GM23338 (cell line): ENCODE data around the gene TCF20. TPM values are rescaled to one million over a fixed set of nuclear protein-coding genes. Genes with fewer than 3 reads are reported as not detected.

Experiments used
- ATAC-seq: fragments of 200-7000 bp; cut with Tn5 transposase; 3 replicates; pipeline ENCODE4 v1.9.1; 2020
- DNase-seq: peaks from one replicate; pipeline ENCODE4 v3.0.0-alpha.2; 2015; ENCODE audit warnings: low spot score
- H2AFZ ChIP-seq: fragments of 200-600 bp; sonication (generic); 2 replicates; pipeline ENCODE4 v1.8.0; 2016; ENCODE audit warnings: antibody characterized with exemption, mild to moderate bottlenecking, moderate library complexity
- H3F3A ChIP-seq: fragments of 200-600 bp; sonication (generic); replicated peaks from 2 replicates; pipeline ENCODE4 v1.8.0; 2017; ENCODE audit warnings: antibody characterized with exemption, mixed run types, low read depth
- H3K27ac ChIP-seq: fragments of 200-600 bp; sonication (generic); 2 replicates; pipeline ENCODE4 v1.6.1; 2016; ENCODE audit warnings: low read depth
- H3K27me3 ChIP-seq: fragments of 200-600 bp; sonication (generic); 2 replicates; pipeline ENCODE4 v1.8.0; 2016; ENCODE audit warnings: mild to moderate bottlenecking, mixed run types, moderate library complexity; ENCODE audit not compliant: insufficient read depth
- H3K36me3 ChIP-seq: fragments of 200-600 bp; sonication (generic); 2 replicates; pipeline ENCODE4 v1.8.0; 2016; ENCODE audit warnings: mild to moderate bottlenecking; ENCODE audit not compliant: insufficient read depth
- H3K4me1 ChIP-seq: fragments of 200-600 bp; sonication (generic); 2 replicates; pipeline ENCODE4 v1.8.0; 2016; ENCODE audit warnings: mild to moderate bottlenecking, moderate library complexity; ENCODE audit not compliant: insufficient read depth
- H3K4me2 ChIP-seq: fragments of 200-600 bp; sonication (generic); 2 replicates; pipeline ENCODE4 v1.7.1; 2017; ENCODE audit warnings: mixed run types
- H3K4me3 ChIP-seq: fragments of 200-600 bp; sonication (generic); 2 replicates; pipeline ENCODE4 v1.6.1; 2016; ENCODE audit warnings: mixed run types
- H3K79me2 ChIP-seq: fragments of 200-600 bp; sonication (generic); replicated peaks from 2 replicates; pipeline ENCODE4 v1.8.0; 2017; ENCODE audit warnings: mild to moderate bottlenecking; ENCODE audit not compliant: insufficient read depth
- H3K9me2 ChIP-seq: fragments of 200-600 bp; sonication (generic); 2 replicates; pipeline ENCODE4 v1.8.0; 2017; ENCODE audit not compliant: insufficient read depth
- H4K20me1 ChIP-seq: fragments of 200-600 bp; sonication (generic); replicated peaks from 2 replicates; pipeline ENCODE4 v1.8.0; 2017; ENCODE audit warnings: mild to moderate bottlenecking; ENCODE audit not compliant: insufficient read depth
- H3K27ac Mint-ChIP-seq: 2 replicates; pipeline ENCODE4 v1.8.0; 2020; ENCODE audit warnings: inconsistent platforms, mild to moderate bottlenecking, moderate library complexity, mixed read lengths
- H3K27me3 Mint-ChIP-seq: 3 replicates; pipeline ENCODE4 v1.8.0; 2022; ENCODE audit warnings: low read depth, mild to moderate bottlenecking, moderate library complexity, mixed read lengths, inconsistent platforms; ENCODE audit not compliant: insufficient read depth, poor library complexity
- H3K36me3 Mint-ChIP-seq: 3 replicates; pipeline ENCODE4 v1.8.0; 2021; ENCODE audit warnings: low read depth, mild to moderate bottlenecking, inconsistent platforms, moderate library complexity, mixed read lengths
- H3K4me1 Mint-ChIP-seq: 3 replicates; pipeline ENCODE4 v1.8.0; 2020; ENCODE audit warnings: mild to moderate bottlenecking, inconsistent platforms, mixed read lengths
- H3K4me3 Mint-ChIP-seq: 3 replicates; pipeline ENCODE4 v1.8.0; 2021; ENCODE audit warnings: moderate library complexity, mild to moderate bottlenecking, inconsistent platforms, mixed read lengths
- H3K9me3 Mint-ChIP-seq: 3 replicates; pipeline ENCODE4 v1.8.0; 2020; ENCODE audit warnings: moderate library complexity, mild to moderate bottlenecking, inconsistent platforms, mixed read lengths
- EZH2phosphoT487 ChIP-seq: fragments of 200-600 bp; sonication (generic); IDR thresholded peaks from one replicate; pipeline ENCODE4 v1.8.1; 2018; ENCODE audit warnings: antibody characterized with exemption; ENCODE audit not compliant: unreplicated experiment
- JUNB ChIP-seq: IDR thresholded peaks from one replicate; pipeline ENCODE4 v1.6.1; 2016; ENCODE audit warnings: antibody characterized with exemption; ENCODE audit not compliant: unreplicated experiment
- STAT1 ChIP-seq: IDR thresholded peaks from one replicate; pipeline ENCODE4 v1.6.1; 2016; ENCODE audit warnings: antibody characterized with exemption; ENCODE audit not compliant: unreplicated experiment
- ZNF331 ChIP-seq: fragments of 250-450 bp; sonication (Bioruptor Pico); IDR thresholded peaks from 2 replicates; pipeline ENCODE4 v1.5.0; 2020; ENCODE audit warnings: low read depth, mild to moderate bottlenecking, moderate library complexity
- ZNF462 ChIP-seq: fragments of 250-450 bp; sonication (Bioruptor Pico); IDR thresholded peaks from 2 replicates; pipeline ENCODE4 v1.5.0; 2020; ENCODE audit warnings: mild to moderate bottlenecking, moderate library complexity
- polyA plus RNA-seq: library from polyadenylated mRNA; unstranded; fragments of >200 nt; fragmentation: Nextera tagmentation; extraction: Ambion mirVana; gene quantifications from 2 replicates; pipeline ENCODE4 v1.2.1, GENCODE V29; 2016
- total RNA-seq: library from RNA; depleted of rRNA; stranded (reverse); fragments of >200 nt; shearing (Covaris generic); gene quantifications from 2 replicates; pipeline ENCODE4 v1.2.3, GENCODE V29; 2014

TCF20 gene
- total and polyA plus RNA-seq, 2 experiments from 2014 or later, result 6.4 to 68.7 TPM

GRCh38 chr22:42291287-42291686 lies 20.8 kb upstream of the TCF20 start:
- TF ChIP-seq STAT1 (no peak), EZH2phosphoT487 (no peak), JUNB (no peak), ZNF331 (CRISPR knock-in tag) (no peak), ZNF462 (CRISPR knock-in tag) (no peak)
- Histone ChIP-seq H3K27me3 (peaks cover 8% of the 10 kb centered on the region; the same call in 1 of the 2 replicates), H3K27ac (no peak overlapping the region), H3K4me2 (no peak overlapping the region), H3F3A (0 out of 2 replicates have a peak, but pooled peaks cover 4% of the 10 kb centered on the region), H3K4me3 (no peak overlapping the region), H3K4me1 (peaks cover 25% of the 10 kb centered on the region; the same call in 1 of the 2 replicates), H2AFZ (no peak overlapping the region), H4K20me1 (peaks cover 7% of the 10 kb centered on the region; the same call in 1 of the 2 replicates), H3K36me3 (no peaks in the 10 kb centered on the region), H3K79me2 (no peaks in the 10 kb centered on the region), H3K9me2 (no peaks in the 10 kb centered on the region)
- Mint-ChIP-seq H3K27ac (no peak overlapping the region), H3K9me3 (no peaks in the 10 kb centered on the region; the same call in 2 of the 3 replicates), H3K36me3 (no peaks in the 10 kb centered on the region), H3K4me3 (no peak overlapping the region), H3K4me1 (peaks cover 38% of the 10 kb centered on the region), H3K27me3 (peaks cover 23% of the 10 kb centered on the region)
- no peak for ATAC-seq
- no peak for DNase-seq
